OCI-LY1 (cell line): ENCODE measurements around the gene GNRH2.

Source experiments
- H2AFZ ChIP-seq: fragments of 200-600 bp; sonication (generic), shearing (Covaris generic); 2 replicates; pipeline ENCODE4 v1.6.0; 2014; ENCODE audit warnings: antibody characterized with exemption, mild to moderate bottlenecking, low read length
- H3F3A ChIP-seq: fragments of 200-600 bp; sonication (generic), shearing (Covaris generic); 2 replicates; pipeline ENCODE4 v1.6.0; 2014; ENCODE audit warnings: mild to moderate bottlenecking, antibody characterized with exemption, low read length, moderate library complexity; ENCODE audit not compliant: insufficient read depth
- H3K27ac ChIP-seq: fragments of 200-600 bp; sonication (generic); 2 replicates; pipeline ENCODE4 v1.5.1; 2014; ENCODE audit warnings: low read length, mixed run types, mild to moderate bottlenecking, low read depth; ENCODE audit not compliant: poor library complexity, severe bottlenecking
- H3K27me3 ChIP-seq: fragments of 200-600 bp; sonication (generic); 2 replicates; pipeline ENCODE4 v1.6.0; 2014; ENCODE audit warnings: antibody characterized with exemption, mild to moderate bottlenecking, low read length, moderate library complexity; ENCODE audit not compliant: insufficient read depth
- H3K36me3 ChIP-seq: fragments of 200-600 bp; sonication (generic); 2 replicates; pipeline ENCODE4 v1.6.1; 2014; ENCODE audit warnings: mild to moderate bottlenecking, antibody characterized with exemption, low read length, moderate library complexity, mixed read lengths; ENCODE audit not compliant: insufficient read depth
- H3K4me1 ChIP-seq: fragments of 200-600 bp; sonication (generic); 2 replicates; pipeline ENCODE4 v1.5.1; 2014; ENCODE audit warnings: mild to moderate bottlenecking, low read length, moderate library complexity; ENCODE audit not compliant: insufficient read depth, severe bottlenecking
- H3K4me2 ChIP-seq: fragments of 200-600 bp; sonication (generic), shearing (Covaris generic); 2 replicates; pipeline ENCODE4 v1.6.1; 2014; ENCODE audit warnings: low read length
- H3K4me3 ChIP-seq: fragments of 200-600 bp; sonication (generic); 2 replicates; pipeline ENCODE4 v1.5.1; 2014; ENCODE audit warnings: low read length, low read depth, mild to moderate bottlenecking, mixed read lengths; ENCODE audit not compliant: poor library complexity, severe bottlenecking
- H3K79me2 ChIP-seq: fragments of 200-600 bp; shearing (Covaris generic); 2 replicates; pipeline ENCODE4 v1.6.1; 2016; ENCODE audit warnings: mixed run types, low read length, mixed read lengths; ENCODE audit not compliant: insufficient read depth
- H3K9ac ChIP-seq: fragments of 200-600 bp; sonication (generic), shearing (Covaris generic); 2 replicates; pipeline ENCODE4 v1.6.1; 2014; ENCODE audit warnings: mild to moderate bottlenecking, low read length, mixed read lengths
- H3K9me2 ChIP-seq: fragments of 200-600 bp; sonication (generic), shearing (Covaris generic); 2 replicates; pipeline ENCODE4 v1.6.1; 2014; ENCODE audit warnings: low read depth, mild to moderate bottlenecking, low read length, mixed read lengths
- H3K9me3 ChIP-seq: fragments of 200-600 bp; shearing (Covaris generic); 2 replicates; pipeline ENCODE4 v1.6.1; 2014; ENCODE audit warnings: low read length, mixed read lengths
- H4K20me1 ChIP-seq: fragments of 200-600 bp; sonication (generic), shearing (Covaris generic); 2 replicates; pipeline ENCODE4 v1.6.0; 2016; ENCODE audit warnings: mild to moderate bottlenecking, low read length; ENCODE audit not compliant: insufficient read depth
- CTCF ChIP-seq: fragments of 200-600 bp; sonication (generic), shearing (Covaris generic); IDR thresholded peaks from 2 replicates; pipeline ENCODE4 v1.5.1; 2017; ENCODE audit warnings: mild to moderate bottlenecking, antibody characterized with exemption, low read length, moderate library complexity, mixed read lengths
- EZH2 ChIP-seq: fragments of 200-600 bp; sonication (generic), shearing (Covaris generic); IDR thresholded peaks from 2 replicates; pipeline ENCODE4 v1.8.0; 2017; ENCODE audit warnings: borderline replicate concordance, mixed run types, mild to moderate bottlenecking, antibody characterized with exemption, low read length, moderate library complexity, mixed read lengths

The GNRH2 gene

GRCh38 chr20:3027987-3028386, 15.4 kb upstream of the GNRH2 start:
- no peaks in the 10 kb centered on the region for H3K4me1 ChIP-seq
- no peak for TF ChIP-seq EZH2
- TF ChIP-seq CTCF = no peak
- H2AFZ ChIP-seq = no peak overlapping the region
- no peak overlapping the region for H3K27ac ChIP-seq
- no peak overlapping the region for H3K4me2 ChIP-seq
- peaks cover 76% of the 10 kb centered on the region for H3K36me3 ChIP-seq
- no peaks in the 10 kb centered on the region for H4K20me1 ChIP-seq
- H3K27me3 ChIP-seq = no peaks in the 10 kb centered on the region
- no peaks in the 10 kb centered on the region for H3K79me2 ChIP-seq
- no peaks in the 10 kb centered on the region for H3F3A ChIP-seq
- no peak overlapping the region for H3K9ac ChIP-seq
- H3K9me2 ChIP-seq = no peaks in the 10 kb centered on the region
- H3K4me3 ChIP-seq = no peak overlapping the region
- H3K9me3 ChIP-seq = no peaks in the 10 kb centered on the region

GRCh38 chr20:3031524-3032147, 11.8 kb upstream of the GNRH2 start:
- Histone ChIP-seq H3K27me3 (no peaks in the 10 kb centered on the region), H2AFZ (no peak overlapping the region), H3K4me3 (no peak overlapping the region), H3K27ac (no peak overlapping the region), H3K9me2 (no peaks in the 10 kb centered on the region), H4K20me1 (no peaks in the 10 kb centered on the region), H3K79me2 (no peaks in the 10 kb centered on the region), H3K4me2 (no peak overlapping the region), H3K4me1 (no peaks in the 10 kb centered on the region), H3K9ac (no peak overlapping the region), H3K9me3 (no peaks in the 10 kb centered on the region), H3F3A (no peaks in the 10 kb centered on the region), H3K36me3 (peaks cover 78% of the 10 kb centered on the region)
- TF ChIP-seq EZH2 (no peak), CTCF (no peak)

- H3K79me2 ChIP-seq = no peaks in the 10 kb centered on the region
- no peaks in the 10 kb centered on the region for H3K27me3 ChIP-seq
- H3K4me2 ChIP-seq = no peak overlapping the region
- no peaks in the 10 kb centered on the region for H3K9me3 ChIP-seq
- H3K9ac ChIP-seq = no peak overlapping the region
- no peak overlapping the region for H3K4me3 ChIP-seq
- no peaks in the 10 kb centered on the region for H3K9me2 ChIP-seq
- H3K4me1 ChIP-seq = no peaks in the 10 kb centered on the region
- TF ChIP-seq CTCF (no peak), EZH2 (no peak)
- H3F3A ChIP-seq = no peaks in the 10 kb centered on the region
- no peaks in the 10 kb centered on the region for H4K20me1 ChIP-seq
- H3K27ac ChIP-seq = no peak overlapping the region
- peaks cover 78% of the 10 kb centered on the region for H3K36me3 ChIP-seq
- H2AFZ ChIP-seq = no peak overlapping the region
Observed at GRCh38 chr20:3032624-3033023, 10.8 kb upstream of the GNRH2 start.
